ENCODE results near the gene FJX1. TPM values are rescaled to one million over a fixed set of nuclear protein-coding genes. Genes with fewer than 3 reads are reported as not detected.

Gene FJX1
- total and polyA plus RNA-seq, 2 experiments from 2014 or later = 9.4 to 16.1 TPM

- no peaks in the 10 kb centered on the region for H3K36me3 ChIP-seq (ENCODE audit: insufficient read depth)
- no peak overlapping the region for H3K27ac Mint-ChIP-seq
- no peaks in the 10 kb centered on the region for H3K9me2 ChIP-seq (ENCODE audit: insufficient read depth)
- no peaks in the 10 kb centered on the region for H3K27me3 ChIP-seq (ENCODE audit: insufficient read depth)
- no peak for DNase-seq (ENCODE audit: low spot score)
- H2AFZ ChIP-seq = no peak overlapping the region; the same call in 1 of the 2 replicates
- no peak overlapping the region for H3K4me2 ChIP-seq
- peaks cover 13% of the 10 kb centered on the region; the same call in 2 of the 3 replicates for H3K4me1 Mint-ChIP-seq
- H3K36me3 Mint-ChIP-seq (ENCODE audit: low read depth) = no peaks in the 10 kb centered on the region
- no peak overlapping the region for H3K27ac ChIP-seq (ENCODE audit: low read depth)
- H3K4me3 Mint-ChIP-seq = no peak overlapping the region
- ATAC-seq = no peak
- H3F3A ChIP-seq (replicated peaks; ENCODE audit: low read depth) = no peaks in the 10 kb centered on the region
- no peak overlapping the region for H3K4me3 ChIP-seq
- H3K9me3 Mint-ChIP-seq = no peaks in the 10 kb centered on the region
- H4K20me1 ChIP-seq (replicated peaks; ENCODE audit: insufficient read depth) = no peaks in the 10 kb centered on the region
- H3K4me1 ChIP-seq (ENCODE audit: insufficient read depth) = peaks cover 12% of the 10 kb centered on the region; the same call in 1 of the 2 replicates
- H3K79me2 ChIP-seq (replicated peaks; ENCODE audit: insufficient read depth) = no peaks in the 10 kb centered on the region
- TF ChIP-seq ZNF331 (CRISPR knock-in tag; IDR thresholded peaks at IDR 0.05; ENCODE audit: low read depth) (no peak), CTCF (conservative IDR thresholded peaks at IDR 0.05; ENCODE audit: low read depth in 2 of 2) (0 out of 4 replicates have a peak, but pooled peaks of 1 of the 2 experiments have one; percentile 4)
- no peaks in the 10 kb centered on the region for H3K27me3 Mint-ChIP-seq (ENCODE audit: insufficient read depth, low read depth, poor library complexity)
These were observed 12.6 kb upstream of the FJX1 start for GRCh38 chr11:35605706-35606105.

- H3K4me3 Mint-ChIP-seq = no peak overlapping the region
- H3K27ac Mint-ChIP-seq = no peak overlapping the region
- H3K27me3 Mint-ChIP-seq (ENCODE audit: insufficient read depth, low read depth, poor library complexity) = no peaks in the 10 kb centered on the region
- H3K4me3 ChIP-seq = no peak overlapping the region
- no peaks in the 10 kb centered on the region for H3K9me2 ChIP-seq (ENCODE audit: insufficient read depth)
- H2AFZ ChIP-seq = no peak overlapping the region
- DNase-seq (ENCODE audit: low spot score) (no peak), ATAC-seq (no peak)
- H3F3A ChIP-seq (replicated peaks; ENCODE audit: low read depth) = no peaks in the 10 kb centered on the region
- H3K27ac ChIP-seq (ENCODE audit: low read depth) = no peak overlapping the region
- H3K36me3 ChIP-seq (ENCODE audit: insufficient read depth) = no peaks in the 10 kb centered on the region
- H3K36me3 Mint-ChIP-seq (ENCODE audit: low read depth) = no peaks in the 10 kb centered on the region
- TF ChIP-seq EZH2phosphoT487 (IDR thresholded peaks at IDR 0.05; ENCODE audit: unreplicated experiment) = no peak
- no peak for TF ChIP-seq ETS1 (IDR thresholded peaks at IDR 0.05)
- no peak for TF ChIP-seq ZNF331 (CRISPR knock-in tag; IDR thresholded peaks at IDR 0.05; ENCODE audit: low read depth)
- TF ChIP-seq NANOG (IDR thresholded peaks at IDR 0.05; ENCODE audit: borderline replicate concordance) = no peak
- TF ChIP-seq EZH2 (IDR thresholded peaks at IDR 0.05; ENCODE audit: low read depth, unreplicated experiment) = no peak
- TF ChIP-seq STAT1 (IDR thresholded peaks at IDR 0.05; ENCODE audit: unreplicated experiment) = no peak
- H3K4me2 ChIP-seq = no peak overlapping the region
- H3K9me3 Mint-ChIP-seq = no peaks in the 10 kb centered on the region
- H3K4me1 ChIP-seq (ENCODE audit: insufficient read depth) = peaks cover 12% of the 10 kb centered on the region; the same call in 1 of the 2 replicates
- H4K20me1 ChIP-seq (replicated peaks; ENCODE audit: insufficient read depth) = no peaks in the 10 kb centered on the region
- H3K27me3 ChIP-seq (ENCODE audit: insufficient read depth) = no peaks in the 10 kb centered on the region
- no peaks in the 10 kb centered on the region for H3K79me2 ChIP-seq (replicated peaks; ENCODE audit: insufficient read depth)
- H3K4me1 Mint-ChIP-seq = peaks cover 13% of the 10 kb centered on the region; the same call in 2 of the 3 replicates
These were observed 12.1 kb upstream of the FJX1 start for GRCh38 chr11:35606206-35606605.

- H3K27me3 Mint-ChIP-seq (ENCODE audit: insufficient read depth, low read depth, poor library complexity) = no peaks in the 10 kb centered on the region
- peak; percentile 90 for ATAC-seq
- Histone ChIP-seq H3K27ac (ENCODE audit: low read depth) (no peak overlapping the region), H2AFZ (peak overlapping the region; percentile 40; the same call in 1 of the 2 replicates), H3K27me3 (ENCODE audit: insufficient read depth) (no peaks in the 10 kb centered on the region), H3K9me2 (ENCODE audit: insufficient read depth) (no peaks in the 10 kb centered on the region), H3K36me3 (ENCODE audit: insufficient read depth) (no peaks in the 10 kb centered on the region), H3K4me3 (no peak overlapping the region), H3K4me2 (no peak overlapping the region), H3F3A (replicated peaks; ENCODE audit: low read depth) (no peaks in the 10 kb centered on the region), H4K20me1 (replicated peaks; ENCODE audit: insufficient read depth) (no peaks in the 10 kb centered on the region), H3K79me2 (replicated peaks; ENCODE audit: insufficient read depth) (no peaks in the 10 kb centered on the region), H3K4me1 (ENCODE audit: insufficient read depth) (peaks cover 12% of the 10 kb centered on the region; the same call in 1 of the 2 replicates)
- no peak for TF ChIP-seq EZH2phosphoT487 (IDR thresholded peaks at IDR 0.05; ENCODE audit: unreplicated experiment)
- peak; percentile 33 for TF ChIP-seq JUNB (IDR thresholded peaks at IDR 0.05; ENCODE audit: unreplicated experiment)
- H3K27ac Mint-ChIP-seq = no peak overlapping the region
- peaks cover 13% of the 10 kb centered on the region; the same call in 2 of the 3 replicates for H3K4me1 Mint-ChIP-seq
- DNase-seq (ENCODE audit: low spot score) = peak; percentile 34
- H3K36me3 Mint-ChIP-seq (ENCODE audit: low read depth) = no peaks in the 10 kb centered on the region
- H3K9me3 Mint-ChIP-seq = no peaks in the 10 kb centered on the region
- H3K4me3 Mint-ChIP-seq = no peak overlapping the region
These were observed 9.8 kb upstream of the FJX1 start for GRCh38 chr11:35608502-35608901.

Data from GM23338 (cell line).